Heart right ventricle (tissue), 16 donors: ENCODE measurements around the gene LDLRAD4. TPM values are rescaled to one million over a fixed set of nuclear protein-coding genes. Genes with fewer than 3 reads are reported as not detected.

Experiments
- ATAC-seq, 8 donors: fragments of 200-7000 bp; cut with Tn5 transposase; one replicate each; pipeline ENCODE4 v1.9.1; 2020; ENCODE audit warnings: mild to moderate bottlenecking in 8 of 8, moderate library complexity in 8 of 8, moderate number of reproducible peaks in 1 of 8
- DNase-seq, 2 donors: peaks; one replicate each; pipeline ENCODE4 v3.0.0-alpha.2; 2020
- H3K27ac ChIP-seq, 10 donors: fragments of 200-600 bp; sonication (generic) in 2 of 10; one replicate each; pipeline versions ENCODE4 v1.5.0 to v1.8.0; 2020 to 2022; ENCODE audit warnings: mild to moderate bottlenecking in 3 of 10
- H3K27me3 ChIP-seq, 7 donors: fragments of 200-600 bp; one replicate each; pipeline ENCODE4 v1.8.0; 2021 to 2022; ENCODE audit warnings: mild to moderate bottlenecking in 2 of 7
- H3K36me3 ChIP-seq, 9 donors: fragments of 200-600 bp; sonication (generic) in 1 of 9; one replicate each; pipeline versions ENCODE4 v1.5.0 to v1.8.0; 2020 to 2022; ENCODE audit warnings: mild to moderate bottlenecking in 2 of 9
- H3K4me1 ChIP-seq, 9 donors: fragments of 200-600 bp; sonication (generic) in 1 of 9; one replicate each; pipeline versions ENCODE4 v1.5.0 to v1.8.0; 2020 to 2022; ENCODE audit warnings: mild to moderate bottlenecking in 4 of 9
- H3K4me3 ChIP-seq, 10 donors: fragments of 200-600 bp; sonication (generic) in 2 of 10; one replicate each; pipeline versions ENCODE4 v1.5.0 to v1.8.0; 2020 to 2022; ENCODE audit warnings: mild to moderate bottlenecking in 7 of 10, moderate library complexity in 2 of 10
- H3K9me3 ChIP-seq, 11 donors: fragments of 200-600 bp in 10 of 11; sonication (generic) in 2 of 11; one replicate each; pipeline versions ENCODE4 v1.5.0 to v1.8.0; 2013 to 2022; ENCODE audit warnings: mild to moderate bottlenecking in 2 of 11, control low read depth in 1 of 11, moderate library complexity in 1 of 11
- WGBS, 2 donors: extraction: QIAGEN DNeasy Blood & Tissue Kit; methylation state at CpG; one replicate each; pipeline ENCODE4 v1.1.7; 2013; ENCODE audit warnings: inconsistent platforms in 1 of 2; 5-methylcytosine and 5-hydroxymethylcytosine counted together
- intact Hi-C, 10 donors: fragments of 100-400 bp; cut with DNase I; formaldehyde crosslinking; loops; one replicate each; pipeline versions ENCODE4 v1.11.1 to v1.14.2; 2022
- polyA plus RNA-seq, 2 donors: library from polyadenylated mRNA; stranded (reverse); fragments of 200-250 nt; gene quantifications; one replicate each; pipeline ENCODE4 v1.2.3, GENCODE V29; 2013
- total RNA-seq, 10 donors: library from RNA; stranded (reverse); fragmentation: NEBNext Ultra II Directional in 3 of 10; extraction: Animal tissue kit (Norgen Biotek cat#: 25700) in 3 of 10; gene quantifications; one replicate each; pipeline versions ENCODE4 v1.2.1 to v1.2.4, GENCODE V29; 2021 to 2023
- TF ChIP-seq, protein P1 (sequence below), 9 donors: fragments of 200-600 bp; sonication (generic) in 2 of 9; IDR thresholded peaks; one replicate each; pipeline versions ENCODE4 v1.5.0 to v1.8.0; 2021 to 2022; ENCODE audit warnings: antibody characterized with exemption in 9 of 9, mild to moderate bottlenecking in 5 of 9, moderate library complexity in 1 of 9
- donor health status: Arrhythmogenic right ventricular cardiomyopathy.
- donor health status: ischemic (EF 13 %, LVEDD 7.1; RV severe dilation, severe dysfunction).
- donor health status: healthy with polysubstance abuse.
- donor health status: DM: no; HTN: yes; CAD: no.
- donor health status: DM: no; HTN: no; CAD: no.
- donor health status: ischemic (EF 25% LVEDD 6.9; RV normal size, moderate dysfunction).
- donor health status: ischemic (EF 25% LVEDD 5.7; RV mildly dilated, moderate dysfunction).
- donor health status: healthy.
- donor health status: DM: yes; HTN: yes; CAD: no.
- donor health status: Ischemic cardiomyopathy.
- donor health status: ischemic (EF 35%, LVEDD 5.7; RV mildly dilated, moderate dysfunction).
- donor health status: nonischemic (EF 11% LVEDD 7.7; RV severe dilation, severe dysfunction).
- donor health status: DM: yes; HTN: yes; CAD: no.
- donor health status: PGD.
- donor health status: ischemic (EF 29% LVEDD 5.4; RV normal size, mild dysfunction).
- donor health status: nonischemic (EF 23%, LVEDD 6.1; RV moderate dilation, normal function).

Gene LDLRAD4
- total and polyA plus RNA-seq, 12 donors: 5.4 to 74.6 (median 34.6) TPM

DNA sequence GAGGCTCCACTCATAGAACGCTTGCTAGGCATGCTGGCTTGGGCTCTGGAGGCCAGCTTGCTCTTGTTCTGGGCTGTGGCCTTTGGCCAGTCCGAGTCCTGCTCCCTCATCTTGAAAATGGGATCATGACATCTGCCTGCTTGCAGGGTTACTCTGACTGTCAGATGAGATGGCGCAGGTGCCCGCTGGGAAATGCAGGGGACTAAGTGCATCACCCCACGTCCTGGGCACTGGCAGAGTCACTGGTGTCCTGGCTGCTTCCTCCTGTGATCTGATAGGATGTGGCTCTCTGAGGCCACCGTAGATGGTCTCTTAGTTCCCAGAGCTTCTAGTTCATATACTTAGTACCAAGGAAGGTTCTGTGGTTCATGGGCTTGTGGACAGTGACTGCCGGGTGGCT, 18.5 kb downstream of the LDLRAD4 start:
- TF ChIP-seq, protein P1, sequence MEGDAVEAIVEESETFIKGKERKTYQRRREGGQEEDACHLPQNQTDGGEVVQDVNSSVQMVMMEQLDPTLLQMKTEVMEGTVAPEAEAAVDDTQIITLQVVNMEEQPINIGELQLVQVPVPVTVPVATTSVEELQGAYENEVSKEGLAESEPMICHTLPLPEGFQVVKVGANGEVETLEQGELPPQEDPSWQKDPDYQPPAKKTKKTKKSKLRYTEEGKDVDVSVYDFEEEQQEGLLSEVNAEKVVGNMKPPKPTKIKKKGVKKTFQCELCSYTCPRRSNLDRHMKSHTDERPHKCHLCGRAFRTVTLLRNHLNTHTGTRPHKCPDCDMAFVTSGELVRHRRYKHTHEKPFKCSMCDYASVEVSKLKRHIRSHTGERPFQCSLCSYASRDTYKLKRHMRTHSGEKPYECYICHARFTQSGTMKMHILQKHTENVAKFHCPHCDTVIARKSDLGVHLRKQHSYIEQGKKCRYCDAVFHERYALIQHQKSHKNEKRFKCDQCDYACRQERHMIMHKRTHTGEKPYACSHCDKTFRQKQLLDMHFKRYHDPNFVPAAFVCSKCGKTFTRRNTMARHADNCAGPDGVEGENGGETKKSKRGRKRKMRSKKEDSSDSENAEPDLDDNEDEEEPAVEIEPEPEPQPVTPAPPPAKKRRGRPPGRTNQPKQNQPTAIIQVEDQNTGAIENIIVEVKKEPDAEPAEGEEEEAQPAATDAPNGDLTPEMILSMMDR (IDR thresholded peaks at IDR 0.05): no peak
- peaks cover 0 to 5% (median 0%) of the 10 kb centered on the region in 9 donors for H3K36me3 ChIP-seq
- no peak for ATAC-seq
- DNase-seq: no peak
- no peak overlapping the region for H3K27ac ChIP-seq
- peaks cover 6 to 51% (median 33%) of the 10 kb centered on the region in 9 donors for H3K4me1 ChIP-seq
- no peaks in the 10 kb centered on the region for H3K9me3 ChIP-seq
- WGBS, 2 donors: 83 to 90% methylated on average over 7 of the region's 7 CpGs
- no peak overlapping the region for H3K4me3 ChIP-seq
- intact Hi-C loops: no loop called here
- no peaks in the 10 kb centered on the region for H3K27me3 ChIP-seq

DNA sequence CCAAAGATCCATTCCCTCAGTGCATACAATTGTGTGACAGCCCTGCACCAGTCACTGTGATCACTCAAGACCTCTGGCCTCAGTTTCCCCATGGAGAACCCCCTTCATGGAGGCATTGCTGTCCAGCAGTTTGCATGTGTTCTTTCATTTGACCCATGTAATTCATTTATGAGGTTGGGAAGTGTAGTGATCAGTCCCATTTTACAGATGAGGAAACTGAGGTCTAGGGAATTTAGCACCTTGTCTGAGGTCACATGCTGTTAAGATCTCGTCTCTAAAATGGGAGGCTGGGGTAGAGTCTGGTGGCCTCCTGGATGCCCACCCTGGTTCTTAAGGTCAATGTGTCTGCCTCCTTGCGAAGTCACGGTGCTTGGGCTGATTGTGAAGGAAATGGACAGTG, 19.1 kb downstream of the LDLRAD4 start:
- 78 to 81% methylated on average over 3 of the region's 3 CpGs for WGBS, 2 donors
- H3K4me1 ChIP-seq: peaks cover 0 to 45% (median 29%) of the 10 kb centered on the region in 9 donors
- no peak overlapping the region for H3K4me3 ChIP-seq
- ATAC-seq (no peak), DNase-seq (no peak)
- H3K27me3 ChIP-seq: no peaks in the 10 kb centered on the region
- peaks cover 0 to 5% (median 0%) of the 10 kb centered on the region in 9 donors for H3K36me3 ChIP-seq
- TF ChIP-seq, protein P1 (IDR thresholded peaks at IDR 0.05): no peak
- H3K9me3 ChIP-seq: no peaks in the 10 kb centered on the region
- intact Hi-C loops: no loop called here
- H3K27ac ChIP-seq: no peak overlapping the region

DNA sequence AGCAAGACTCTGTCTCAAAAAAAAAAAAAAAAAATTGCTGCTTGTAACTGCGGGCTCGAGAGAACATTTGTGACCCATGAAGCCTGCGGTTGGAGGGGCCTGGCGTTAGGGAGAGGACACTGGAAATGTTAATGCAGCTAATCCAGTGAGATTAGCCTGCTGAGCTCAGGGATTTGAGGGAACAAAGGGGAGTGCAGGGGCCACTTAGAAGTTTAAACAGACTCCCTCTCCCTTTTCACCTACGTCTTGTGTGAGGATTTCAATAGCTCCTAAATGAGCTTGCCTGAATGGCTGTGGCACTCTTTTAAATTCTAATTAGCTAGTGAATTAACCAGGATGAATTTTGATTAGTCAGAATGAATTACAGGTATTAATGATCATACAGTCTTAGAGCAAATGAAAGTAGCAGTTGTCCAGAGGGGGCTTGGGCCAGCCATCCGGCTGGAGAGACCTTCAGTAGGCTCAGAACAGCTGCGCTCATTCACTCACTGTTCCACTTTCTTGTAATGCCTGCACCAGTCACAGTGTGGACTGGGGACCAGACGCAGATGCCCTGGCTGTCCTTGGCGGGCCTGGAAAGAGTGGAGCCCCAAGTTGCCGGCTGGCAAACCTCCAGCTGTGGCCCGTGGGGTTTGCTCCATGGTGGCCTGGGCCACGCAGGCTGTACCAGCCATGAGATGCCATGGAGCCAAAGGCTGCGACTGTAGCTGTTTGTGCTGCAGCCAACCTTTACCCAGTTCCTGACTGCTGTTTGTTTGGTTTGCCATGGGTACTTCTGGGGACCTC, 20.8 kb downstream of the LDLRAD4 start:
- peaks cover 0 to 13% (median 0%) of the 10 kb centered on the region in 9 donors for H3K36me3 ChIP-seq
- TF ChIP-seq, protein P1 (IDR thresholded peaks at IDR 0.05): no peak
- H3K27me3 ChIP-seq: no peaks in the 10 kb centered on the region
- peak in 3 of 8 donors; percentile 14 to 46 (median 30) for ATAC-seq
- H3K27ac ChIP-seq: peak overlapping the region in 1 of 10 donors; percentile 10
- no peak for DNase-seq
- intact Hi-C loops: no loop called here
- peaks cover 0 to 31% (median 16%) of the 10 kb centered on the region in 9 donors for H3K4me1 ChIP-seq
- WGBS, 2 donors: 81 to 84% methylated on average over 13 of the region's 13 CpGs
- no peak overlapping the region for H3K4me3 ChIP-seq
- no peaks in the 10 kb centered on the region for H3K9me3 ChIP-seq

DNA sequence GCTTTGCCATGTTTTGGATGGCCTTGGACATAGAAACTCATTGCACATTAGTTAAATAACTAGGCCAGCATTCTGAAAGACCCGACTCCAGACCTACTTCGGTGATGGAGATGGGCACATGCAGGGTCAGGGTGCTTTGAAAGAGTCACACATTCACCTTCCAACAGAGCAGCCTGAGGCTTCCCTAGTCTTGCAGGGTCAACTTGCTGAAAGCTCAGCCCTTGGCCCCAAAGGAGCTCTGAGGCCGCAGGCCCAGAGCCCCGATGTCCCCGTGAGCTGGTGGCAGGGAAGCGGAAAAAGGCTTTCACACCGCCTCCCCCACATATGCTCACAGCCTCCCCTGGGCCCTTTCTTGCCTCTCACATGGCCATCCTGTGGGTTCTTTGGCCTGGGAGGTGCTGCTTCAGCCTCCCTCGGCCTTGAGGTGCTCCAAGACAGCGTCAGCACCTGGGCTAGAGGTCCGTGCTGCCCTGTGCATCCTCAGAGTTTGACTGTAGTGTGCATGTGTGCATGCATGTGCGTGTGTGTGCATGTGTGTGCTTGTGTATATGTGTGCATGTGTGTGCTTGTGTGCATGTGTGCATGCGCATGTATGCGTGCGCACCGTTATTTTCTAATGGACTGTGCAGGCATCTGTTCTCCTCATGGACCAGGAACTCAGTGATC, 21.6 kb downstream of the LDLRAD4 start:
- TF ChIP-seq, protein P1 (IDR thresholded peaks at IDR 0.05): no peak
- 94 to 95% methylated on average over 15 of the region's 15 CpGs for WGBS, 2 donors
- no peak overlapping the region for H3K4me3 ChIP-seq
- peak overlapping the region in 1 of 10 donors; percentile 10 for H3K27ac ChIP-seq
- no peaks in the 10 kb centered on the region for H3K27me3 ChIP-seq
- H3K9me3 ChIP-seq: no peaks in the 10 kb centered on the region
- ATAC-seq (no peak), DNase-seq (no peak)
- peaks cover 0 to 30% (median 14%) of the 10 kb centered on the region in 9 donors for H3K4me1 ChIP-seq
- H3K36me3 ChIP-seq: peaks cover 0 to 13% (median 0%) of the 10 kb centered on the region in 9 donors
- intact Hi-C loops: no loop called here
